GM21786 (cell line): Measurements from ENCODE around the gene GBP4.
"Not testable (repeated sequence)": the region's sequence is repeated elsewhere in the genome, so short reads cannot be mapped to it uniquely, and the experiment has no call there.

ENCODE experiments used
- ATAC-seq: cut with Tn5 transposase; IDR thresholded peaks from one replicate; pipeline ENCODE4 v1.9.1; 2021; ENCODE audit not compliant: unreplicated experiment

GBP4 gene, protein sequence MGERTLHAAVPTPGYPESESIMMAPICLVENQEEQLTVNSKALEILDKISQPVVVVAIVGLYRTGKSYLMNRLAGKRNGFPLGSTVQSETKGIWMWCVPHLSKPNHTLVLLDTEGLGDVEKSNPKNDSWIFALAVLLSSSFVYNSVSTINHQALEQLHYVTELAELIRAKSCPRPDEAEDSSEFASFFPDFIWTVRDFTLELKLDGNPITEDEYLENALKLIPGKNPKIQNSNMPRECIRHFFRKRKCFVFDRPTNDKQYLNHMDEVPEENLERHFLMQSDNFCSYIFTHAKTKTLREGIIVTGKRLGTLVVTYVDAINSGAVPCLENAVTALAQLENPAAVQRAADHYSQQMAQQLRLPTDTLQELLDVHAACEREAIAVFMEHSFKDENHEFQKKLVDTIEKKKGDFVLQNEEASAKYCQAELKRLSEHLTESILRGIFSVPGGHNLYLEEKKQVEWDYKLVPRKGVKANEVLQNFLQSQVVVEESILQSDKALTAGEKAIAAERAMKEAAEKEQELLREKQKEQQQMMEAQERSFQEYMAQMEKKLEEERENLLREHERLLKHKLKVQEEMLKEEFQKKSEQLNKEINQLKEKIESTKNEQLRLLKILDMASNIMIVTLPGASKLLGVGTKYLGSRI

DNA sequence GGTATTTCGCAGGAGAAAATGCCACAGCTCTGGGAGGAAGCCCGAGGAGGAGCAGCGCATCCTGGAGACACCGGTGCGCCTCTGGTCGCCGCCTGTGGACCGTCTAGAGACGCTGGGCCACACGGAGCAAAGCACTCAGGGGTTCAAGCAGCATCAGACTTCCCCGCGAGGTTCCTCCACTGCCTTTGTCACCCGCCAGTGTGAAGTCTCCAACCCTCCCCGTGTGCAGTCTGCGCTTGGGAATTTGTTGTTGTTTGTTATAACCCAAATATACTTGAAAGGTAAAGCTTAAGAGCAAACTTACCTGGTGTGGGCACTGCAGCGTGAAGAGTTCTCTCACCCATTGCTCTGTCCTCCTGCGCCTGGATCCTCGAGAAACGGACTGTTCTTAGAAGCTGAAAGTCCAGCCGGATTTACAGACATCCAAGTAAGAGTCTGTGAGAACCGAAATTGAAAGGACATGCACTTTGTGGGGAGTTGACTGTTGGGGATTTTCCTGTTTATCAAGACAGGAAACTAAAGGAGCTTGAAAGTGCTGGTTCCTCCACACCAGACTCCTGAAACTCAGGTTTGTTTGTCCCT is at the start of gene GBP4:
Gene GBP4 (minus strand): TSS at position 452 of the 582 bp plus-strand sequence. CDS start 108 bp downstream, at position 344.
- peak; percentile 38 for ATAC-seq

DNA sequence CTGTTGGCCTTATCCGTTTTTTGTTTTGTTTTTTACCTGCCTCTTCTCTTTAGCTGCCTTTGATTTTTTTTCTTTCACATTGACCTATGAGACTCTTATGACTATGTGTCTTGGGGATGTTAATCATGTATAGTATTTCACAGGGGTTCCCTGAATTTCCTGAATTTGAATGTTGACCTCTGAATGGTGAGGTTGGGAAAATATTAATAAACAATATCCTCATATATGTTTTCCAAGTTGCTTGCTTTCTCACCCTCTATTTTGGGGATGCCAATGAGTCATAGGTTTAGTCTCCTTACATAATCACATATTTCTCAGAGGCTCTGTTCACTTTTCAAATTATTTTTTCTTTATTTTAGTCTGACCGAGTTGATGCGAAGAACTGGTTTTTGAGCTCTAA is 44.3 kb upstream of the GBP4 start:
- ATAC-seq, result no peak

DNA sequence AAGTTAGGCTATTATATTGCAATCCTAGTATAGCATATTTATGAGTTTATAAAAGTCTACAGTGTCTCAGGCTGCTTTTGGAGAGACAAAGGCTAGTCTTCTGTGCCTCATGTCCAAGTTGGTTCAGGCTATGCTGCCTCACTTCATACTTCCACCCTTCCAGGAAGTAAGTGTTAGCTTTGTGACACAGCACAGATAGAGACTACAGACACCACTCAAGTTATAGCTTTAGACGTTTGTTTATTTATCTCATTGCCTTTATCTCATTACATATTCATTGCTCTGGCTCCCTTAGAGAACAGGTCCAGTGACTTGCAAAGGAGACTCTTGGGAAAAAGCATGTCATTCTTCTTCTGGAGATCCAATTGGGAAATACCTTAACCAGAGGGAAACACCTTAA is 22.6 kb upstream of the GBP4 start:
- ATAC-seq, result no peak

DNA sequence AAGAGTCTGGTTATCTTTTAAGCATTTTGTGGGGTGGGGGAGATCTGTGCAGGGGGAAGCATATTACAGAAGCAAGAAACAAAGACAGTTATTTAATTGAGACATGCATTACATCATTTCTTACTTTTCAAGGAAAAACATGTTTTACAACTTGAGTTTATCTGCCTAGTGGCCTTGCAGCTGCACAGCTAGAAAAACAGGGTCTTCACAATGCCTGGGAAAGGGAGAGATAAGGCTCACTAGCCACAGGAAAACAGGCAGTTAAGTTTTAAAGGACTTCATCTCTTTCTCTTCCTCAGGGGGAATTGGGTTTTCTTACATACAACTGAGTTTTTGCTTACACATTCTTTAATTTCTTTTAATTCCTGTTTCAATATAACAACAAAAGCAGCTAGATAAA is 21.1 kb upstream of the GBP4 start:
- not testable (repeated sequence) for ATAC-seq

DNA sequence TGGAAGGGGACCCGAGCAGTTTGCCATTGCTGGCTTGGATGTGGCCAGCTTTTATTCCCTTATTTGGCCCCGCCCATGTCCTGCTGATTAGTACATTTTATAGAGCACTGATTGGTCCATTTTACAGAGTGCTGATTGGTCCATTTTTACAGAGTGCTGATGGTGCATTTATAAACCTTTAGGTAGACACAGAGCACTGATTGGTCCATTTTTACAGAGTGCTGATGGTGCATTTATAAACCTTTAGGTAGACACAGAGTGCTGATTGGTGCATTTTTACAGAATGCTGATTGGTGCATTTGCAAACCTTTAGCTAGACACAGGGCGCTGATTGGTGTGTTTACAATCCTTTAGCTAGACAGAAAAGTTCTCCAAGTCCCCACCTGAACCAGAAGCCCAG is 20.2 kb upstream of the GBP4 start:
- not testable (repeated sequence) for ATAC-seq

DNA sequence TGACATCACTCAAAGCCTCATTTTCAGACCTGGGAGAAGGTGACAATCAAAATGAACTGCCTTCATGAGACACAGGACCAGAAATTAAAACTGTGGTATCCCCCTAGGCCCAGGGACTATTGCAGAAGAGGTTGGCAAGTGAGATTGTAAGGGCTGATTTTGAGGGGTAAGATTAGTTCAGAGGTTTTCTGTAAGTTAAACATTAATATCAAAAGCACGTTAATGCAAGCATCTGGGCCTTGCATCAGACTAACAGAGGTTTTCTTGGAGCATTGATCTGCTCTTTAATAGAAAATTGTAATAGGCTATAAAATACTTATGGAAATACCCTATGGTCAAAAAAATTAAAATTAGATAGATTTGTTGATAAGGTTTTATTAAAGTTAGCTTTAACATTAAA is 14.6 kb upstream of the GBP4 start:
- ATAC-seq, result no peak

DNA sequence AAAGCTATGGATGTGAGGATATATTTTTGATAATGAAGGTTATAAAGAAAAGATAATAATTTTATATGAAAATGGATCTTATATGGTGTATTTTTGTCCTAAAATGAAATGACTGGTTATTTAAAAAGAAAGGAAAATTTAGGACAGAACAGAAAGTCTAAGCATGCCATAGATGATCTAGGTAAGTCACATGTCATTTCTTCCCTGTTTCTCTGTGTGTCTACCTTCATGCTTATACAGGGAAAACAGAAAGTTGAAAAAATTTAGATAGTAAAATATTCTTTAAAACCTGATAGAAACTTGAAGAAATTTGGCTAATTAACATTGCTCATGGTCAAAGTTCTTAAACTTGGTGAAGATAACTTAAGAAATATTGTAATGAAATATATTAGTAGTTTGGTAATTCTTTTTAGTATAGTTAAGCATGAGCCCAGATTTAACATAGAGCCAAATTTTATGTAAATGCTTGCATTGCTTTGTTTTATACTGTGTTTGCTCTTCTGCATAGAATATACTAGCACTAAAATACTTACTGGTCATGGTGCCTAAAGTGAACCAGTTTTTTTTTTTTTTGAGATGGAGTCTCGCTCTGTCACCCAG is 12.4 kb upstream of the GBP4 start:
- no peak for ATAC-seq

DNA sequence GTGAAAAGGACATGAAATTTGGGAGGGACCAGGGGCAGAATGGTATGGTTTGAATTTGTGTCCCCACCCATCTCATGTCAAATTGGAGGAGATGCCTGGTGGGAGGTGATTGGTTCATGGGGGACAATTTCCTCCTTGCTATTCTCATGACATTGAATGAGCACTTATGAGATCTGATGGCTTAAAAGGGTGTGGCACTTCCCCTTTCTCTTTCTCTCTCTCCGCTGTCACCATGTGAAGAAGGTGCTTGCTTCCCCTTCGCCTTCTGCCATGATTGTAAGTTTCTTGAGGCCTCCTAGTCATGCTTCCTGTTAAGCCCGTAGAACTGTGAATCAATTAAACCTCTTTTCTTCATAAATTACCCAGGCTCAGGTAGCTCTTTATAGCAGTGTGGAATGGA is 7.6 kb upstream of the GBP4 start:
- ATAC-seq, result no peak

DNA sequence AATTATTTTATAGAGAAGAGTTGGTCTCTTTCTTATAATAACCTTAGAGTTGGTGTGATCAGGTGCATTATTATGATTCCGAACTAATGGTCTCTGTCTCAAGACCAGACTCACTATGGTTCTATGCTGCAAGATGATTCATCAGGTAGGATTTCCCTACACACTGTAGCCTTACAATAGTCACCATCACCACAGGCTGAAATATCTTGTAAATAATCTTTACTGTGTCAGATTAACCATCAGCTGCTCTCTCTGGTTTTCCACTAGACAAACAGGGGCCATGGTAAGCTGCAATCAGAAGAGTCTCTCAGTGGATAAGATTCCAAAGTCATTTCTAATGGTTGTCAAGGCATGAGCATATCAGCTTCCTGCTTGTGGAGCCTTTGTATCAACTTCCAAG is 4.4 kb upstream of the GBP4 start:
- no peak for ATAC-seq

DNA sequence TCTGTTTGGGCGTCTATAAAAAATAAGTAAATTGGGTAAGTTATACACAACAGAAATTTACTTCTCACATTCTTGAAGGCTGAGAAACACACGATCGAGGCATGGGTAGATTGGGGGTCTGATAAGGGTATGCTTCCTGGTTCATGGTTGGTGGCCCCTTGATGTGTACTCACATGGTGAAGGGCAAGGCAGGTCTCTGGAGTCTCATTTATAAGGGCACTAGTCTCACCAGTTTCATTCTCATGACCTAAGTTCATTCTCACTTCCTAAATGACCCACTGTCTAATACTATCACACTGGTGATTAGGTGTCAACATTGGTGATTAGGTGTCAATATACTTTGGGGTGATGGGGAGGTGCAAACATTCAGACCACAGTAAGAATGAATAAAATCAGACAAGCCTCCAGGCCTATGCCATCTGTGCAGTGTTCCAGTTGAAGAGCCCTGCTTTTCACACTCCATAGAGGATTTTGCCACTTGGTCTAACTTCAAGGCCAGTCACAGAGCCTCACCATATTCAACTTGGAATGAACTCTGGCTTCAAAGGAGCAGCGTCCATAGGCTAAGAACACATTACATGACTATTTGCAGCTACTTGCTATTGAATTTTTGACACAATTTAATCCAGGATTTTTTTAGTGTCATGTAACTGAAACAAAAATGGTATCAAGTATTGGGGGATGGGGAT is 2.5 kb upstream of the GBP4 start:
- ATAC-seq, result peak; percentile 87

DNA sequence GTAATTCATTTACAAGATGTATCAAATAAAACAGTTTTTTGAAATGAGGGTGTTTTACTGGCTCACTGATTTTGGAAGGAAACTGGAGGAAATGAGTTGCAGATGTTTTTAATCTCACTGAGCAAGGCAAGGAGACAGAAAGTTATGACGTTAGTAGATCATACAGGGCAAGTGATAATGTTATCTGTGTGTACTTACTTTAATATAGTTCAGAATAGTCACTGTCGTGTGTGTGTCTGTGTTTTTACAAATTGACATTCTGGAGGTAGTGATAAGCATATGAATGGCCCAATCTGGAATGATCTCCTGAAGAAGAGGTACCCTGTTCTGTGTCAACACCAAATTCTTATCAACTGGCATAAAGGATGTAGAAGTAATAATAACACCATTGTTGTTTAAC is 1.9 kb upstream of the GBP4 start:
- ATAC-seq, result no peak

DNA sequence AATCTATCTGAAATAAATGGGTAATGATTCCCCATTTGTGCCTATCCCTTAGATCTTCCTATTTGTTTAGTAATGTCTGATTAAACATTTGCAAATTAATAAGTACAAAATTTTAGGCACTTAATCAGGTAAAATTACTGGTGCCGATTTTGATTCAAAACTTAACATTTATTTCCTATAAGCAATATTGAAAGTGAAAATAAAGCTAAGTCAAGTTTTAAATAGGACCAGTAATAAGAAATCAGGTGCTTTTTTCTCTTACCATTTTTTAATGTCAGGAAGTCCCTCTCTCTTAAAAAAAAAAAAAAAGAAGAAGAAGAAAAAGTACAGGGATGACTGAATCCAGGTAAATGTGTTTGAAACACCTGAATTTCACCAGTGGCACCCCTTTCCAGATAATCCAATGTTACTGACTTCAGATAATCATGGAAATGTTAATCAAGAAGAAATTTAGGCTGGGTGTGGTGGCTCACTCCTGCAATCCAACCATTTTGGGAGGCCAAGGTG is 836 bp upstream of the GBP4 start:
- ATAC-seq, result no peak

DNA sequence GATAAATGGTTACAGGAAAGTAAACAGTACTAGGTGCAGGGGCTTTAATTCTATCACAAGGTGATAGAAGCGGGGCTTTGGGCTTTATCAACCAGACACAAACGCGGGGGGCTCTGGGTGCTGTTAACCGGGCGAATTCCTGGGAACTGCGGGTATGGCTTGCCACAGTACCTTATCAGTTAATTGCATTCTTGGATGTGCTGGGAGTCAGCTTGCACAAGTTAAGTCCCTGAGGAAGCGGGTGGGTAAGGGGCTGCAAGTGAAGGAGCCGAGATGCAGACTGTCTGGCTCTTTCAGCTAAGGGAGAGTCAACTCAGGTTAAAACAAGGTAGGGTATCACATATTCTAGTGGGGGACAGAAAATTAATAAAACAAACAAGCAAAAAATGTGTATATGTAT is 661 bp downstream of the GBP4 start:
- no peak for ATAC-seq

DNA sequence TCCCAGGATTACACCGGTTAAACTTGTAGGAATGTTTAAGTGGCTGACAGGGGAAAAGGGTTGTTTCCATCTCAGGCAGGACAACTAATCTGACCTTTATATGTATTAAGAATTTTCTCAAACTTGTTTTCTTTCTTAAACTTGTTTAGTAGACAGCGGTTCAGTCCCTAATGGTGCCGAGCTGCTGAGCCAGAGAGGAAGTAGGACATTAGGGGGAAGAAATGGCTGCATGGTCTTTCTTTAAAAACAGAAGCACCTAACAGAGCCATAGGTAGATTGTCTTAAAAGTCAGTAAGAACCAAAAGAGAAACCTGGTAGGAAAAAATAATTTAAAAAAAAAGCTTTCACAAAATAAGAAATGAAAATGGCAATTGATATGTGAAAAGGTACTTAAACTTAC is 3.3 kb downstream of the GBP4 start:
- ATAC-seq, result no peak

DNA sequence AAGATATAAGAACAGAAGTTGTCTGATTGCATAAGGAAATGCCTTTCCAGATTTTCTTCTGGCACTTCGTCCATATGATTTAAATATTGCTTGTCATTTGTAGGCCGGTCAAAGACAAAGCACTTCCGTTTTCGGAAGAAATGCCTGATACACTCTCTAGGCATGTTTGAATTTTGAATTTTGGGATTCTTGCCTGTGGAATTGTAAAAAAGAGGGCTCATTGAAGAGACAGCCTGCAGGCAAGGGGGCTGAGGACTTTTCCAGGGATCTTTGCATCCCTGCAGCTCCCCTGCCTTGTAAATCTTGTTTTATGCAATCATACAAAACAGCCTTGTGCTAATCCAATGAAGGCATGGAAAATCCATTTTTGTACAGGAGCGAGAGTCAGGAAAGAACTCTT is 7.4 kb downstream of the GBP4 start:
- ATAC-seq, result no peak

DNA sequence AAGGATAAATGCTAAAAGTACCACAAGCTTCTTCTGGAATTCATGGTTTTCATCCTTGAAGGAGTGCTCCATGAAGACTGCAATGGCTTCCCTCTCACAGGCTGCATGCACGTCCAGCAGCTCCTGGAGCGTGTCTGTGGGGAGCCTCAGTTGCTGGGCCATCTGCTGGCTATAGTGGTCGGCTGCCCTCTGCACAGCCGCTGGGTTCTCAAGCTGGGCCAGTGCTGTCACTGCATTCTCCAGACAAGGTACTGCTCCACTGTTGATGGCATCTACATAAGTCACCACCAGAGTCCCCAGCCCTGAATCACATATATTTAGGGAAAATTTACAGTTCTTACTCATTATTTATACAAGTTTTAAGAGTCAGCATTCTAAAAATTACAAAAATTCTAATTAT is 8.7 kb downstream of the GBP4 start:
- ATAC-seq, result no peak

DNA sequence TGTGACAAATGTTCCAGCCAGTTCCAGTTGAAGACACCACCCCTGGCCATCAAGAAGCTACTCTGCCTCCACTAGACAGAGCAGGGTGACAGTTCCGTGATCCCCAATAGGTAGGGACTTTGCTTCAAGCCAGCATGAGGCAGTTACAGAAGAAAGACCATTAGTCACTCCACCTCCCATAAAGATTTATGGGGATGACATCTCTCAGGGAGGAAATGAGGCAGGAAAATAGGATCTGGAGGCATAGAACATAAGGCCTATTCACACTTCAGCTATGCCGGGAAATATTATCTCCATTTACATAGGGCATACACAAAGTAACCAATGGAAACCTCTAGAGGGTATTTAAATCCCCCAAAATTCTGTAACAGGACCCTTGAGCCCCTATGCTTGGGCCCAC is 19.4 kb downstream of the GBP4 start:
- ATAC-seq, result no peak

DNA sequence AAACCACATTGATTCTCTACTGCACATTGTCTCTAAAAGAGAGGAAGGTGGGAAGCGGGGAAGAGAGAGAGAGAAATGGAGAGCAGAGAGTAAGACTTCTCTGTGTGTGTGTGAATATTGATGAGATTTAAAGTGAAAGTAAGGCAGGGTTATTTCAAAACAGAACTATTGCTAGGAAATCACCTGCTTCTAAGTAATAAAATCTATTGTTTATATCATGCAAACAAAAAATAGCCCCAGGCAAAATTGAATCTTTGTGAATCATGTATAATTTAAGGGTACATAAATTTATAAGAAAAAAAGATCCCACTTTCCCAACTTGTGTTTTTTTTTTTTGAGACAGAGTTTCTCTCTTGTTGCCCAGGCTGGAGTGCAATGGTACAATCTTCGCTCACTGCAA is 21.8 kb downstream of the GBP4 start:
- no peak for ATAC-seq

DNA sequence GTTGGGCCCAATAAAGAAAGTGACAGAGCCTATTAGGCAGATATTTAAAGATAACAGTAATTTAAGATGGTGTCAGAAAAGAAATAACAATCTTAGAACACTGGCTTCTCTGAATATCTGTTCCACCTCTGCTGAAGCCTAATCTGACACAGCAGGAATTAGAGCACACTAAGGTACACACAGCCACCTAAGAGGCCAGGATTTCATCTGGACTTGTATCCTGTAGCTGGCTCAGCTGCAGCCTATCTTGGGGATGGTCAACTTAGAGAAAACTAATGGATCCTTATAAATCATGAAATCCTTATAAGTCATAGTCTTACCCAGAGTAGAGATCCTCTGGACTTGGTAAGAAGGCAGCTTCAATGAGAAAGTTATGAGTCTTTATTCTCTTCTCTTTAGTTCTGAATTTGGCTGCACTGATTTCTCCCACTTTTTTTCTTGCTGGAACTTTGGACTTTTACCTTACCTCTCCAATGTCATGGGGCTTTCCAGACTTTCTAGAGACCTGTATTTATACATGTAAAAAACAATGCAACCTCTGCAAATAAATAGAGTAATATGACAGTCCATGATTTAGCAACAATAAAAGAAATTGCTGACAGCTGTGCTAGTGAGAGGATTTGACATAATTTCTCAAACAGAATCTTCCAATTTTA is 23.0 kb downstream of the GBP4 start, which contains the start of gene GBP7:
Gene GBP7 (minus strand): TSS at position 403 of the 656 bp plus-strand sequence. CDS start 4,068 bp downstream, outside the sequence.
- ATAC-seq, result no peak

DNA sequence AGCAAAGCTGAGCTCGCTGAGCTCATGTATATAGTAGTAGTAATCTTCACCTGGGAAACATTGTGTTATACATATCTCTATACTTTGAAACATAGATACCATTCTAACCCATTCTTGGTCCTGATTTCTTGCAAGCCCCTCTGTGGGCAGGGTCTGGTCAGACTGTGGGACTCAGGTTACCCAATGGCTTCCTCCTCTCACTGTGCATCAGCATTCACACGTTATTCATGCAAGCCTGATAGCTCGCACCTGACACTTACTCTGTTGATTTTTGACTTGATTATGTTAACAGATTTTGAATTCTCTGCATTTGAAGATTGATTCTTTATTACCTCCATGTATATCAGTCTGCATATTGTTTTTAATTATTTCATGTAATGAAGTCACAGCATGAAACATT is 24.3 kb downstream of the GBP4 start:
- no peak for ATAC-seq
